AG09319 (cell line): ENCODE results near the gene NPAP1.
"Not testable (repeated sequence)": the region's sequence is repeated elsewhere in the genome, so short reads cannot be mapped to it uniquely, and the experiment has no call there.

ENCODE experiments used
- DNase-seq: peaks from one replicate; pipeline ENCODE4 v3.0.0-alpha.2; 2010; ENCODE audit warnings: low read depth; ENCODE audit errors: extremely low read depth
- CTCF ChIP-seq: IDR thresholded peaks from 2 replicates; pipeline ENCODE4 v1.5.1; 2011; ENCODE audit warnings: low read depth, mild to moderate bottlenecking, inconsistent platforms, low read length, moderate library complexity

The NPAP1 gene

GRCh38 chr15:24662991-24663390 lies 12.6 kb upstream of the NPAP1 start:
- TF ChIP-seq CTCF: no peak
- no peak for DNase-seq

GRCh38 chr15:24676431-24676830 lies 856 bp downstream of the NPAP1 start:
- no peak for TF ChIP-seq CTCF
- no peak for DNase-seq

GRCh38 chr15:24678485-24678884 lies 2.9 kb downstream of the NPAP1 start:
- no peak for TF ChIP-seq CTCF
- no peak for DNase-seq

- no peak for TF ChIP-seq CTCF
- DNase-seq: no peak
These were observed 6.4 kb downstream of the NPAP1 start for GRCh38 chr15:24682002-24682401.

GRCh38 chr15:24682905-24683304 lies 7.3 kb downstream of the NPAP1 start:
- DNase-seq: not testable (repeated sequence)

GRCh38 chr15:24683736-24684135 lies 8.2 kb downstream of the NPAP1 start:
- TF ChIP-seq CTCF: no peak
- no peak for DNase-seq

- TF ChIP-seq CTCF: no peak
- no peak for DNase-seq
These were observed 8.7 kb downstream of the NPAP1 start for GRCh38 chr15:24684313-24684712.

GRCh38 chr15:24696201-24696600 lies 20.6 kb downstream of the NPAP1 start:
- TF ChIP-seq CTCF: no peak
- no peak for DNase-seq
